A549 treated with DMSO at 1 μM for 4 hours (cell line): ENCODE data around the gene HAUS6. TPM values are rescaled to one million over a fixed set of nuclear protein-coding genes. Genes with fewer than 3 reads are reported as not detected.

ENCODE experiments used
- total RNA-seq: library from RNA; stranded (reverse); fragments of 200-300 nt; extraction: Qiagen RNA extraction; gene quantifications from 5 replicates; pipeline ENCODE4 v1.2.3, GENCODE V29; 2022; ENCODE audit warnings: low read depth

The HAUS6 gene
- total RNA-seq: 23.3 to 33.0 TPM (median 28.3 TPM) in 5 replicates

GRCh38 chr9:19102631-19103345 lies at the start of gene HAUS6:
HAUS6 (minus strand) TSS chr9:19102904; CDS start chr9:19102651, 253 bp downstream.

GRCh38 chr9:19048966-19049916 lies 53.5 kb downstream of the HAUS6 start, which contains the start of gene RRAGA:
RRAGA (plus strand) TSS chr9:19049427; CDS start chr9:19049660, 233 bp downstream.

DNA sequence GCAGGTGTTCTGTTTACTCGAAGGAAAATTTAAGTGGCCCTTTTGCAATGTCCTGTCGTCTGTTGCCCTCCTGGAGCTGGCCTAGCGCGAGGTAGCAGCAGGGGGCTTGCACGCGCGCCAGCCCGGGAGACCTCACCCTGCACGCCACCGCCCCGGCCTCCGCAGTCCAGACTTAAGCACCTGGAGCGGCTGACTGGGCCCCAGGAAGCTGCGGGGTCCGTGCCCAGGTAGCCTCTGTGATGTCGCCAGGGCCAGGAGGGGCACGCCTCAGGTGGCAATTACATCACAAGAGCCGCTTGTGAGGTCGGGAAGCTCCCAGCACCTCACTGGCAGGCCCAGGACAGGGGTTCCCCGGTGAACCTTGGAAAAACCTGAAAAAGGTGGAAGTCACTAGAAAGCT lies 69.7 kb downstream of the HAUS6 start, which contains the start of gene SAXO1:
Gene SAXO1, minus strand, starts transcription at position 195 of the 400 bp plus-strand sequence. CDS start 301 bp downstream, outside the sequence.

Other genes with a start within 250 kb of the HAUS6 start
- gene SAXO1, start 69.7 kb downstream of the HAUS6 start, total RNA-seq: not detected in 5 replicates
- 97.0 to 127 TPM (median 123 TPM) in 5 replicates for gene RRAGA, start 53.5 kb downstream of the HAUS6 start, total RNA-seq
- 34.9 to 40.7 TPM (median 36.0 TPM) in 5 replicates for gene PLIN2, start 24.6 kb upstream of the HAUS6 start, total RNA-seq
- 15.7 to 21.1 TPM (median 19.2 TPM) in 5 replicates for gene DENND4C, start 127.8 kb upstream of the HAUS6 start, total RNA-seq